Astrocyte of the cerebellum (primary cell): ENCODE results near the gene RPP38.

ENCODE experiments used
- DNase-seq: peaks from one replicate; pipeline ENCODE4 v3.0.0-alpha.2; 2011; ENCODE audit warnings: low read depth
- H3K4me3 ChIP-seq: 2 replicates; pipeline ENCODE4 v1.5.1; 2011; ENCODE audit warnings: mild to moderate bottlenecking, low read depth, low read length, moderate library complexity
- CTCF ChIP-seq: IDR thresholded peaks from 2 replicates; pipeline ENCODE4 v1.5.1; 2012; ENCODE audit warnings: low read length, low read depth, moderate library complexity, mild to moderate bottlenecking; ENCODE audit errors: missing control alignments
- in situ Hi-C: cut with HindIII; loops from 2 replicates; pipeline ENCODE4 v1.10.0; 2017; ENCODE audit warnings: low sequenced_read_pairs

Gene RPP38

GRCh38 chr10:15060638-15061037 lies 36.5 kb upstream of the RPP38 start:
- in situ Hi-C loops: no loop called here
- TF ChIP-seq CTCF: no peak
- no peak overlapping the region for H3K4me3 ChIP-seq
- no peak for DNase-seq

- no peak for DNase-seq
- no peak overlapping the region for H3K4me3 ChIP-seq
- in situ Hi-C loops: no loop called here
- TF ChIP-seq CTCF: no peak
Measured at GRCh38 chr10:15067154-15067553, 30.0 kb upstream of the RPP38 start.

- no peak for TF ChIP-seq CTCF
- no peak overlapping the region for H3K4me3 ChIP-seq
- no peak for DNase-seq
- in situ Hi-C loops: no loop called here
Measured at GRCh38 chr10:15068802-15069201, 28.4 kb upstream of the RPP38 start.

GRCh38 chr10:15069230-15069629 lies 27.9 kb upstream of the RPP38 start:
- no peak for DNase-seq
- H3K4me3 ChIP-seq: no peak overlapping the region
- no peak for TF ChIP-seq CTCF
- in situ Hi-C loops: no loop called here

GRCh38 chr10:15072358-15072757 lies 24.8 kb upstream of the RPP38 start:
- no peak for TF ChIP-seq CTCF
- no peak for DNase-seq
- in situ Hi-C loops: no loop called here

GRCh38 chr10:15075421-15075820 lies 21.7 kb upstream of the RPP38 start:
- no peak overlapping the region for H3K4me3 ChIP-seq
- in situ Hi-C loops: no loop called here
- no peak for TF ChIP-seq CTCF
- DNase-seq: no peak

More at GRCh38 chr10:15072358-15072757, 24.8 kb upstream of the RPP38 start:
- H3K4me3 ChIP-seq: no peak overlapping the region

- peak overlapping the region; percentile 41 for H3K4me3 ChIP-seq
- DNase-seq: no peak
- peak; percentile 18 for TF ChIP-seq CTCF
- in situ Hi-C loops: no loop called here
Measured at GRCh38 chr10:15083674-15084501, 13.3 kb upstream of the RPP38 start.
